DOHH2 (cell line): ENCODE results near the gene FAM149A.

ENCODE experiments used
- H3F3A ChIP-seq: fragments of 200-600 bp; sonication (generic), shearing (Covaris generic); 2 replicates; pipeline ENCODE4 v1.6.0; 2016; ENCODE audit warnings: antibody characterized with exemption, mild to moderate bottlenecking; ENCODE audit not compliant: control insufficient read depth, insufficient read depth
- H3K27ac ChIP-seq: fragments of 200-600 bp; sonication (generic); 2 replicates; pipeline ENCODE4 v1.5.1; 2014; ENCODE audit warnings: low read depth, mild to moderate bottlenecking, low read length, moderate library complexity
- H3K27me3 ChIP-seq: fragments of 200-600 bp; sonication (generic); 2 replicates; pipeline ENCODE4 v1.6.1; 2014; ENCODE audit warnings: mild to moderate bottlenecking, low read length, mixed read lengths; ENCODE audit not compliant: control insufficient read depth
- H3K36me3 ChIP-seq: fragments of 200-600 bp; sonication (generic); 2 replicates; pipeline ENCODE4 v1.6.1; 2014; ENCODE audit warnings: mild to moderate bottlenecking, low read length, moderate library complexity, mixed read lengths; ENCODE audit not compliant: control insufficient read depth
- H3K4me1 ChIP-seq: fragments of 200-600 bp; sonication (generic); 2 replicates; pipeline ENCODE4 v1.6.1; 2014; ENCODE audit warnings: mild to moderate bottlenecking, low read length, mixed read lengths; ENCODE audit not compliant: control insufficient read depth
- H3K4me2 ChIP-seq: fragments of 200-600 bp; sonication (generic); 2 replicates; pipeline ENCODE4 v1.6.0; 2014; ENCODE audit warnings: mild to moderate bottlenecking, low read length, moderate library complexity
- H3K4me3 ChIP-seq: fragments of 200-600 bp; sonication (generic); 2 replicates; pipeline ENCODE4 v1.5.1; 2014; ENCODE audit warnings: mild to moderate bottlenecking, low read length, mixed read lengths
- H3K79me2 ChIP-seq: fragments of 200-600 bp; sonication (generic); 2 replicates; pipeline ENCODE4 v1.6.1; 2014; ENCODE audit warnings: mild to moderate bottlenecking, low read length, mixed read lengths; ENCODE audit not compliant: control insufficient read depth
- H3K9me2 ChIP-seq: fragments of 200-600 bp; sonication (generic); replicated peaks from 2 replicates; pipeline ENCODE4 v1.6.1; 2014; ENCODE audit warnings: mild to moderate bottlenecking, low read length, mixed read lengths; ENCODE audit not compliant: control insufficient read depth
- H3K9me3 ChIP-seq: fragments of 200-600 bp; sonication (generic); 2 replicates; pipeline ENCODE4 v1.6.1; 2014; ENCODE audit warnings: antibody characterized with exemption, low read length, mixed read lengths; ENCODE audit not compliant: control insufficient read depth, insufficient read depth
- H4K20me1 ChIP-seq: fragments of 200-600 bp; sonication (generic); 2 replicates; pipeline ENCODE4 v1.6.0; 2014; ENCODE audit warnings: low read depth, mild to moderate bottlenecking, antibody characterized with exemption, low read length, moderate library complexity; ENCODE audit not compliant: control insufficient read depth, insufficient read depth
- EZH2phosphoT487 ChIP-seq: fragments of 200-600 bp; sonication (generic); IDR thresholded peaks from 2 replicates; pipeline ENCODE4 v1.6.1; 2017; ENCODE audit warnings: borderline replicate concordance, mild to moderate bottlenecking, antibody characterized with exemption, low read length, moderate library complexity, mixed read lengths
- TF ChIP-seq, protein P1 (sequence below): fragments of 200-600 bp; sonication (generic); IDR thresholded peaks from one replicate; pipeline ENCODE4 v1.5.1; 2014; ENCODE audit warnings: antibody characterized with exemption, mild to moderate bottlenecking, low read depth, low read length; ENCODE audit not compliant: poor library complexity, severe bottlenecking

The FAM149A gene

DNA sequence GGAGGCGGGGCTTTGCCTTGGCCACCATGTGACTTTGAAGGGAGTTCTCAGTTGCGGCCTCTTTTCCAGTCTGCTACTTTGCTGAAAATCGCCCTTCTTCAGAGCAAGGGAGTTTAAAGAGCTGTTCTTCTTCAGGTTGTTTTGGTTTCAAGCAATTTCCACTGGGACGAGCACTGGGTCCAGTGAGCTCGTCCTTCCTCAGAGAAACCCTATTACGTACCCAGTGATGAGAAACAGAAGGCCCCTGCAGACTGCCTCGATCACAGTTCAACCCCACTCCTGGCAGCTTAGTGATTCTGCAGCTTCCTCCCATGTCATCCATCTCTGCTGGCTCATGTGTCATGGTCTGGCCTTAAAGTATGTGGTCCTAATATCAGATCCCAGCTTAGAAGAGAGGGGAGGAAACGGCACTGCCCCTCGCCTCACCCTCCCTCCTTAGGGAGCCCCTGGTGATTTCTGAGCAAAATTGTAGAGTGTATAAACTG is 7.8 kb upstream of the FAM149A start:
- no peaks in the 10 kb centered on the region for H3K9me3 ChIP-seq
- H3F3A ChIP-seq = no peaks in the 10 kb centered on the region
- no peak for TF ChIP-seq EZH2phosphoT487
- TF ChIP-seq, protein P1, sequence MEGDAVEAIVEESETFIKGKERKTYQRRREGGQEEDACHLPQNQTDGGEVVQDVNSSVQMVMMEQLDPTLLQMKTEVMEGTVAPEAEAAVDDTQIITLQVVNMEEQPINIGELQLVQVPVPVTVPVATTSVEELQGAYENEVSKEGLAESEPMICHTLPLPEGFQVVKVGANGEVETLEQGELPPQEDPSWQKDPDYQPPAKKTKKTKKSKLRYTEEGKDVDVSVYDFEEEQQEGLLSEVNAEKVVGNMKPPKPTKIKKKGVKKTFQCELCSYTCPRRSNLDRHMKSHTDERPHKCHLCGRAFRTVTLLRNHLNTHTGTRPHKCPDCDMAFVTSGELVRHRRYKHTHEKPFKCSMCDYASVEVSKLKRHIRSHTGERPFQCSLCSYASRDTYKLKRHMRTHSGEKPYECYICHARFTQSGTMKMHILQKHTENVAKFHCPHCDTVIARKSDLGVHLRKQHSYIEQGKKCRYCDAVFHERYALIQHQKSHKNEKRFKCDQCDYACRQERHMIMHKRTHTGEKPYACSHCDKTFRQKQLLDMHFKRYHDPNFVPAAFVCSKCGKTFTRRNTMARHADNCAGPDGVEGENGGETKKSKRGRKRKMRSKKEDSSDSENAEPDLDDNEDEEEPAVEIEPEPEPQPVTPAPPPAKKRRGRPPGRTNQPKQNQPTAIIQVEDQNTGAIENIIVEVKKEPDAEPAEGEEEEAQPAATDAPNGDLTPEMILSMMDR = no peak
- no peaks in the 10 kb centered on the region for H3K9me2 ChIP-seq
- H3K27ac ChIP-seq = no peak overlapping the region
- no peaks in the 10 kb centered on the region for H3K79me2 ChIP-seq
- H3K36me3 ChIP-seq = no peaks in the 10 kb centered on the region
- no peaks in the 10 kb centered on the region for H4K20me1 ChIP-seq
- H3K27me3 ChIP-seq = 0 out of 2 replicates have a peak, but pooled peaks cover 6% of the 10 kb centered on the region
- no peak overlapping the region for H3K4me3 ChIP-seq
- no peak overlapping the region for H3K4me2 ChIP-seq
- H3K4me1 ChIP-seq = no peaks in the 10 kb centered on the region

DNA sequence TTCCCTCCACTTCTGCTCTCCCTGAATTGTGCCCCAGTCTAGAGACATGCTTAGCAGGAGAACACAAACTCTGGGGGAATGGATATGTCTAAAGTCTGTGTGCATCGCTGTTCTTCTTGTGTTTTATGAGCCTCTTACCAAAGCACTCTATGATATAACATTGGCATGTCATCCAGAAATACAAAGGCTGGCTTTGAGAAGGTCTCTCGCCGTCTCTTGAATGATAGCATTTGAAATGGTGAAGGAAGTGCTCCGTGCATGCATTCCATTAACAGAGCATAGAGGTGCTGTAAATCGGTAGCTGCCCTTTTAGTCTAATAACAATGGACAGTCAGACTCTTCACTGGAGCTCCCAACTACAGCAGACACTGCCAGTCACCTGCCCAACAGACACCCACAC is 7.1 kb upstream of the FAM149A start:
- Histone ChIP-seq H4K20me1 (no peaks in the 10 kb centered on the region), H3K4me1 (no peaks in the 10 kb centered on the region), H3K27me3 (0 out of 2 replicates have a peak, but pooled peaks cover 6% of the 10 kb centered on the region), H3K9me3 (no peaks in the 10 kb centered on the region), H3K4me3 (no peak overlapping the region), H3K36me3 (no peaks in the 10 kb centered on the region), H3K9me2 (no peaks in the 10 kb centered on the region), H3K79me2 (no peaks in the 10 kb centered on the region), H3F3A (no peaks in the 10 kb centered on the region), H3K27ac (no peak overlapping the region), H3K4me2 (no peak overlapping the region)
- TF ChIP-seq EZH2phosphoT487 = no peak
- TF ChIP-seq, protein P1 = no peak

- Histone ChIP-seq H3K4me1 (peaks cover 12% of the 10 kb centered on the region), H3K9me2 (no peaks in the 10 kb centered on the region), H3K4me3 (no peak overlapping the region), H3K27me3 (peaks cover 39% of the 10 kb centered on the region), H3K4me2 (no peak overlapping the region), H4K20me1 (no peaks in the 10 kb centered on the region), H3K36me3 (no peaks in the 10 kb centered on the region), H3K27ac (no peak overlapping the region), H3K79me2 (no peaks in the 10 kb centered on the region), H3F3A (no peaks in the 10 kb centered on the region), H3K9me3 (no peaks in the 10 kb centered on the region)
- TF ChIP-seq, protein P1 = no peak
- TF ChIP-seq EZH2phosphoT487 = no peak
Observed at GRCh38 chr4:186102931-186103330, 1.6 kb upstream of the FAM149A start.
